ENCODE results near the gene NFATC2. TPM values are rescaled to one million over a fixed set of nuclear protein-coding genes. Genes with fewer than 3 reads are reported as not detected.

The NFATC2 gene
- total and polyA plus RNA-seq, 2 of the 4 experiments (the other 2 are of a cell fraction), result 0.18 to 0.38 TPM

- POLR2A ChIA-PET (ENCODE audit: unreplicated experiment), result no interaction called here
- H3K9me1 ChIP-seq (ENCODE audit: insufficient read depth, low read length), result peaks cover 33% of the 10 kb centered on the region
- peaks cover 27% of the 10 kb centered on the region for H3K4me1 ChIP-seq (ENCODE audit: control insufficient read depth, insufficient read depth, low read length)
- H3K56ac ChIP-seq (ENCODE audit: extremely low read depth, insufficient read depth, low read length), result no peak overlapping the region
- no peaks in the 10 kb centered on the region for H3K27me3 ChIP-seq (ENCODE audit: control insufficient read depth, insufficient read depth, low read length)
- no peak overlapping the region for H3K23ac ChIP-seq (ENCODE audit: low read depth, low read length)
- H3K4me3 ChIP-seq (ENCODE audit: insufficient read depth, low read depth, low read length), result no peak overlapping the region
- 0 out of 2 replicates have a peak overlapping the region, but pooled peaks have one; percentile 2 for H4K91ac ChIP-seq (ENCODE audit: insufficient read depth, low read depth, low read length)
- intact Hi-C loops (cut with micrococcal nuclease), result no loop called here
- H4K8ac ChIP-seq (ENCODE audit: low read depth in 2 of 2, low read length in 2 of 2), result no peak overlapping the region
- no peaks in the 10 kb centered on the region for H3K9me3 ChIP-seq (ENCODE audit: control insufficient read depth, insufficient read depth, low read length)
- peak overlapping the region; percentile 38; the same call in 1 of the 2 replicates for H2BK20ac ChIP-seq (ENCODE audit: low read depth, low read length)
- 0 out of 4 replicates have a peak, but pooled peaks cover 0 to 6% of the 10 kb centered on the region in 2 experiments for H3K79me1 ChIP-seq (ENCODE audit: low read depth in 1 of 2, low read length in 2 of 2)
- H2BK15ac ChIP-seq (ENCODE audit: low read depth, low read length), result peak overlapping the region; percentile 74; the same call in 1 of the 3 replicates
- no peak overlapping the region for H3K9ac ChIP-seq (ENCODE audit: low read depth, low read length)
- H3K14ac ChIP-seq (replicated peaks; ENCODE audit: low read depth, low read length), result peak overlapping the region; percentile 56; the same call in 1 of the 2 replicates
- dilution Hi-C loops (cut with HindIII; ENCODE audit: low sequenced_read_pairs, unreplicated experiment), result no loop called here
- H2BK5ac ChIP-seq (ENCODE audit: low read depth, low read length, poor library complexity, severe bottlenecking), result no peak overlapping the region
- ATAC-seq (ENCODE audit: low read depth) (no peak), DNase-seq (no peak)
- no peak overlapping the region for H2AK9ac ChIP-seq (replicated peaks; ENCODE audit: low read depth, low read length, poor library complexity)
- peak overlapping the region; percentile 58; the same call in 1 of the 2 replicates for H2BK120ac ChIP-seq (ENCODE audit: low read depth, low read length)
- in situ Hi-C loops (cut with MboI; ENCODE audit: low sequenced_read_pairs), result no loop called here
- H3K36me3 ChIP-seq (ENCODE audit: control insufficient read depth, insufficient read depth, low read length), result no peaks in the 10 kb centered on the region
- CTCF ChIA-PET, result interaction anchor here (2.4 kb wide), 1 partner anchor 355 kb away, joined by 7 read pairs; no protein-coding TSS in a partner anchor
- H3K27ac ChIP-seq (ENCODE audit: insufficient read depth, low read length), result no peak overlapping the region
- WGBS, 2 experiments (ENCODE audit: extremely low coverage in 2 of 2, insufficient read length in 1 of 2), result 100% methylated on average over 1 of the region's 8 CpGs; no CpG with 5 or more reads in 1 of the 2 experiments
- no peak overlapping the region for H3K4me2 ChIP-seq (ENCODE audit: low read depth, low read length)
- no TSS peak for BruUV-seq (replicated peaks)
- H4K20me1 ChIP-seq (ENCODE audit: insufficient read depth, low read length), result no peaks in the 10 kb centered on the region
- H3K4ac ChIP-seq (ENCODE audit: low read depth, low read length), result peak overlapping the region; percentile 58
- H3K18ac ChIP-seq (ENCODE audit: low read depth, low read length), result peak overlapping the region; percentile 20; the same call in 1 of the 2 replicates
- H4K5ac ChIP-seq (ENCODE audit: low read depth, low read length), result 0 out of 2 replicates have a peak overlapping the region, but pooled peaks have one; percentile 27
- H2AFZ ChIP-seq (replicated peaks; ENCODE audit: low read length, poor library complexity), result no peak overlapping the region
- TF ChIP-seq SMC3 (IDR thresholded peaks at IDR 0.05; ENCODE audit: low read depth, low read length) (no peak), RAD21 (IDR thresholded peaks at IDR 0.05; ENCODE audit: low read length) (no peak), POLR2A (IDR thresholded peaks at IDR 0.05; ENCODE audit: low read depth, low read length) (no peak), CHD1 (IDR thresholded peaks at IDR 0.05; ENCODE audit: low read depth, low read length) (no peak), USF2 (IDR thresholded peaks at IDR 0.05; ENCODE audit: low read depth, low read length) (no peak), MAZ (IDR thresholded peaks at IDR 0.05; ENCODE audit: borderline replicate concordance, low read depth, low read length) (no peak)
- peak overlapping the region; percentile 37; the same call in 1 of the 2 replicates for H2AK5ac ChIP-seq (ENCODE audit: low read depth, low read length)
Observed at GRCh38 chr20:51342510-51343236, 199.8 kb downstream of the NFATC2 start.

Data from IMR-90 (cell line).